ENCODE measurements around the gene NCOA6.

DNA sequence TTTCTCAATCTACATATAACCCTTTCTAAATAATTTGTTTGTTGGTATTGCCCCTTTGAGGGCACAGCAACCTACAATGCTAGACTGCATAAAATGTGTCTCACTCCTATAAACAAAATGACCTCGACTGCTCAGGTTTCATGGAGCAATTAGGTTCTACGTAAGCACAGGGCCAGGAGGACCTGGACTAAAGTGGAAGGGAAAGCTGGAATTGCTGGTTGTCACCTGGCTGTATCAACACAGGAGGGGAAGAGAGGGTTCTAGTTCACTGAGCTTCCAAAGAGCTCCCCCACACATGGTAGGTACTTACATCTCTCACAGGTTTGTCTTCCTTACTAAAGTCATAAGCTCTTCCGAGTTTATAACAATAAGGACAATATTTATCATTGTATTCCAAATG lies 51.0 kb downstream of the NCOA6 start:
- TF ChIP-seq POLR2AphosphoS5 (IDR thresholded peaks at IDR 0.05) = no peak
- no peak for TF ChIP-seq POLR2A (IDR thresholded peaks at IDR 0.05)

Data from transverse colon (tissue), 3 donors.